ENCODE data around the gene SULT4A1. TPM values are rescaled to one million over a fixed set of nuclear protein-coding genes. Genes with fewer than 3 reads are reported as not detected.

SULT4A1 gene
- total RNA-seq, 1 donor from 2014 or later, result not detected

- no peaks in the 10 kb centered on the region for H3K9me3 ChIP-seq
- intact Hi-C loops (cut with DNase I), result loop anchor here (10.0 kb wide), 1 partner anchor 426 kb away; no protein-coding TSS in a partner anchor
- no peak overlapping the region for H3K4me3 ChIP-seq
- no peaks in the 10 kb centered on the region for H3K36me3 ChIP-seq
- no peak for TF ChIP-seq CTCF (IDR thresholded peaks at IDR 0.05)
- H3K27me3 ChIP-seq, result peaks cover 15% of the 10 kb centered on the region
- DNase-seq, result no peak
- no peaks in the 10 kb centered on the region for H3K4me1 ChIP-seq
- no peak overlapping the region for H3K27ac ChIP-seq
- ATAC-seq, result peak; percentile 4
These were observed 41.5 kb downstream of the SULT4A1 start for GRCh38 chr22:43820651-43821305.

GRCh38 chr22:43819931-43820640, 42.2 kb downstream of the SULT4A1 start:
- H3K4me1 ChIP-seq, result no peaks in the 10 kb centered on the region
- no peak overlapping the region for H3K27ac ChIP-seq
- TF ChIP-seq CTCF (IDR thresholded peaks at IDR 0.05), result no peak
- H3K9me3 ChIP-seq, result no peaks in the 10 kb centered on the region
- H3K4me3 ChIP-seq, result no peak overlapping the region
- ATAC-seq (no peak), DNase-seq (no peak)
- intact Hi-C loops (cut with DNase I), result loop anchor here (10.0 kb wide), 1 partner anchor 425 kb away; no protein-coding TSS in a partner anchor
- H3K27me3 ChIP-seq, result peaks cover 15% of the 10 kb centered on the region
- no peaks in the 10 kb centered on the region for H3K36me3 ChIP-seq

- peaks cover 15% of the 10 kb centered on the region for H3K27me3 ChIP-seq
- no peak overlapping the region for H3K27ac ChIP-seq
- H3K9me3 ChIP-seq, result no peaks in the 10 kb centered on the region
- no peaks in the 10 kb centered on the region for H3K4me1 ChIP-seq
- no peaks in the 10 kb centered on the region for H3K36me3 ChIP-seq
- DNase-seq, result no peak
- H3K4me3 ChIP-seq, result no peak overlapping the region
- no peak for TF ChIP-seq CTCF (IDR thresholded peaks at IDR 0.05)
- intact Hi-C loops (cut with DNase I), result no loop called here
- no peak for ATAC-seq
These were observed 42.8 kb downstream of the SULT4A1 start for GRCh38 chr22:43819421-43819921.

- no peak for DNase-seq
- Histone ChIP-seq H3K4me1 (no peaks in the 10 kb centered on the region), H3K27me3 (peaks cover 15% of the 10 kb centered on the region), H3K4me3 (no peak overlapping the region), H3K36me3 (no peaks in the 10 kb centered on the region), H3K9me3 (no peaks in the 10 kb centered on the region), H3K27ac (no peak overlapping the region)
- intact Hi-C loops (cut with DNase I), result no loop called here
- TF ChIP-seq CTCF (IDR thresholded peaks at IDR 0.05), result no peak
- ATAC-seq, result no peak
These were observed 43.3 kb downstream of the SULT4A1 start for GRCh38 chr22:43818981-43819380.

GRCh38 chr22:43817402-43817801, 44.9 kb downstream of the SULT4A1 start:
- ATAC-seq, result no peak
- no peak for TF ChIP-seq CTCF (IDR thresholded peaks at IDR 0.05)
- peaks cover 6% of the 10 kb centered on the region for H3K4me1 ChIP-seq

More at GRCh38 chr22:43817402-43817801, 44.9 kb downstream of the SULT4A1 start:
- no peaks in the 10 kb centered on the region for H3K9me3 ChIP-seq
- no peaks in the 10 kb centered on the region for H3K36me3 ChIP-seq
- intact Hi-C loops (cut with DNase I), result no loop called here
- H3K27me3 ChIP-seq, result peaks cover 15% of the 10 kb centered on the region
- H3K4me3 ChIP-seq, result no peak overlapping the region
- no peak overlapping the region for H3K27ac ChIP-seq
- no peak for DNase-seq

Measured in upper lobe of right lung (tissue), 1 donor.